Neutrophil (primary cell): ENCODE results near the gene PLXNA2.

Source experiments
- H3K27ac ChIP-seq: fragments of 200-600 bp; sonication (generic); 2 replicates; pipeline ENCODE4 v1.5.1; 2016; ENCODE audit warnings: mild to moderate bottlenecking, moderate library complexity
- H3K27me3 ChIP-seq: fragments of 200-600 bp; sonication (generic); 2 replicates; pipeline ENCODE4 v1.6.0; 2016; ENCODE audit warnings: mild to moderate bottlenecking
- H3K36me3 ChIP-seq: fragments of 200-600 bp; sonication (generic); 2 replicates; pipeline ENCODE4 v1.5.1; 2017
- H3K4me1 ChIP-seq, 2 experiments: fragments of 200-600 bp in 1 of 2; sonication (generic) in 1 of 2; 1 replicate in 1 of 2; 2 replicates in 1 of 2; pipeline versions ENCODE4 v1.5.1 to v1.6.1; 2013 to 2016; ENCODE audit warnings: low read depth in 1 of 2, low read length in 1 of 2, mild to moderate bottlenecking in 1 of 2, moderate library complexity in 1 of 2; ENCODE audit not compliant: control insufficient read depth in 1 of 2, insufficient read depth in 1 of 2
- H3K4me3 ChIP-seq, 2 experiments: fragments of 200-600 bp in 1 of 2; sonication (generic) in 1 of 2; 1 replicate in 1 of 2; 2 replicates in 1 of 2; pipeline ENCODE4 v1.5.1; 2013 to 2016; ENCODE audit warnings: low read depth in 1 of 2, low read length in 1 of 2, mild to moderate bottlenecking in 1 of 2, moderate library complexity in 1 of 2
- H3K9me3 ChIP-seq: fragments of 200-600 bp; sonication (generic); 2 replicates; pipeline ENCODE4 v1.5.1; 2016
- CTCF ChIP-seq: fragments of 200-600 bp; sonication (generic); IDR thresholded peaks from 2 replicates; pipeline ENCODE4 v1.5.1; 2016; ENCODE audit warnings: antibody characterized with exemption

The PLXNA2 gene

GRCh38 chr1:208224192-208224713 is 19.9 kb downstream of the PLXNA2 start:
- Histone ChIP-seq H3K27ac (no peak overlapping the region), H3K27me3 (peaks cover 50% of the 10 kb centered on the region), H3K9me3 (no peaks in the 10 kb centered on the region), H3K4me3 (no peak overlapping the region), H3K36me3 (no peaks in the 10 kb centered on the region), H3K4me1 (no peaks in the 10 kb centered on the region)
- TF ChIP-seq CTCF, result no peak

GRCh38 chr1:208223136-208223535 is 21.0 kb downstream of the PLXNA2 start:
- no peak for TF ChIP-seq CTCF
- no peak overlapping the region for H3K27ac ChIP-seq

GRCh38 chr1:208222376-208223126 is 21.6 kb downstream of the PLXNA2 start:
- H3K27ac ChIP-seq, result no peak overlapping the region
- H3K9me3 ChIP-seq, result no peaks in the 10 kb centered on the region
- H3K36me3 ChIP-seq, result no peaks in the 10 kb centered on the region
- no peak overlapping the region for H3K4me3 ChIP-seq
- no peak for TF ChIP-seq CTCF
- no peaks in the 10 kb centered on the region for H3K4me1 ChIP-seq
- peaks cover 46% of the 10 kb centered on the region for H3K27me3 ChIP-seq

More at GRCh38 chr1:208223136-208223535, 21.0 kb downstream of the PLXNA2 start:
- H3K4me3 ChIP-seq, result no peak overlapping the region
- H3K9me3 ChIP-seq, result no peaks in the 10 kb centered on the region
- H3K4me1 ChIP-seq, result no peaks in the 10 kb centered on the region
- peaks cover 48% of the 10 kb centered on the region for H3K27me3 ChIP-seq
- no peaks in the 10 kb centered on the region for H3K36me3 ChIP-seq

- Histone ChIP-seq H3K27ac (no peak overlapping the region), H3K9me3 (no peaks in the 10 kb centered on the region), H3K4me3 (no peak overlapping the region), H3K4me1 (no peaks in the 10 kb centered on the region), H3K36me3 (no peaks in the 10 kb centered on the region), H3K27me3 (peaks cover 46% of the 10 kb centered on the region)
- no peak for TF ChIP-seq CTCF
These were observed 22.9 kb downstream of the PLXNA2 start for GRCh38 chr1:208221291-208221622.

- no peaks in the 10 kb centered on the region for H3K9me3 ChIP-seq
- no peaks in the 10 kb centered on the region for H3K36me3 ChIP-seq
- no peak overlapping the region for H3K4me3 ChIP-seq
- no peak for TF ChIP-seq CTCF
- H3K4me1 ChIP-seq, result no peaks in the 10 kb centered on the region
- H3K27ac ChIP-seq, result no peak overlapping the region
- H3K27me3 ChIP-seq, result peaks cover 41% of the 10 kb centered on the region
These were observed 24.4 kb downstream of the PLXNA2 start for GRCh38 chr1:208219659-208220282.
